ENCODE results near the gene VWA5B2. TPM values are rescaled to one million over a fixed set of nuclear protein-coding genes. Genes with fewer than 3 reads are reported as not detected.

The VWA5B2 gene
- total and polyA plus RNA-seq, 2 of the 4 experiments (the other 2 are of a cell fraction), result not detected

- no peak for ATAC-seq (ENCODE audit: low read depth)
- H2BK20ac ChIP-seq (ENCODE audit: low read depth, low read length), result no peak overlapping the region
- BruUV-seq (replicated peaks), result no TSS peak
- no peak overlapping the region for H2AK5ac ChIP-seq (ENCODE audit: low read depth, low read length)
- no peak overlapping the region for H2AFZ ChIP-seq (replicated peaks; ENCODE audit: low read length, poor library complexity)
- H3K4ac ChIP-seq (ENCODE audit: low read depth, low read length), result no peak overlapping the region
- H4K91ac ChIP-seq (ENCODE audit: insufficient read depth, low read depth, low read length), result no peak overlapping the region
- no peak overlapping the region for H3K4me3 ChIP-seq (ENCODE audit: insufficient read depth, low read depth, low read length)
- H3K14ac ChIP-seq (replicated peaks; ENCODE audit: low read depth, low read length), result no peak overlapping the region
- ChIA-PET CTCF (interaction anchor here (3.1 kb wide), 1 partner anchor 11 kb away, joined by 10 read pairs; no protein-coding TSS in a partner anchor), POLR2A (ENCODE audit: unreplicated experiment) (no interaction called here)
- WGBS, 2 experiments (ENCODE audit: extremely low coverage in 2 of 2, insufficient read length in 1 of 2), result 43% methylated on average over 3 of the region's 13 CpGs; no CpG with 5 or more reads in 1 of the 2 experiments
- H4K5ac ChIP-seq (ENCODE audit: low read depth, low read length), result no peak overlapping the region
- dilution Hi-C loops (cut with HindIII; ENCODE audit: low sequenced_read_pairs, unreplicated experiment), result no loop called here
- H3K79me1 ChIP-seq (ENCODE audit: low read depth in 1 of 2, low read length in 2 of 2), result no peaks in the 10 kb centered on the region
- no peak overlapping the region for H3K18ac ChIP-seq (ENCODE audit: low read depth, low read length)
- no peak overlapping the region for H2BK120ac ChIP-seq (ENCODE audit: low read depth, low read length)
- H3K4me1 ChIP-seq (ENCODE audit: control insufficient read depth, insufficient read depth, low read length), result no peaks in the 10 kb centered on the region
- no peak overlapping the region for H3K4me2 ChIP-seq (ENCODE audit: low read depth, low read length)
- H3K36me3 ChIP-seq (ENCODE audit: control insufficient read depth, insufficient read depth, low read length), result peaks cover 11% of the 10 kb centered on the region
- intact Hi-C loops (cut with micrococcal nuclease), result no loop called here
- no peak overlapping the region for H2AK9ac ChIP-seq (replicated peaks; ENCODE audit: low read depth, low read length, poor library complexity)
- H3K9me1 ChIP-seq (ENCODE audit: insufficient read depth, low read length), result no peaks in the 10 kb centered on the region
- no peak for DNase-seq
- no peak overlapping the region for H3K23ac ChIP-seq (ENCODE audit: low read depth, low read length)
- H3K9me3 ChIP-seq (ENCODE audit: control insufficient read depth, insufficient read depth, low read length), result no peaks in the 10 kb centered on the region
- no peak overlapping the region for H4K8ac ChIP-seq (ENCODE audit: low read depth in 2 of 2, low read length in 2 of 2)
- no peak overlapping the region for H2BK15ac ChIP-seq (ENCODE audit: low read depth, low read length)
- no peak overlapping the region for H3K9ac ChIP-seq (ENCODE audit: low read depth, low read length)
- in situ Hi-C loops (cut with MboI; ENCODE audit: low sequenced_read_pairs), result no loop called here
- H4K20me1 ChIP-seq (ENCODE audit: insufficient read depth, low read length), result peaks cover 14% of the 10 kb centered on the region
- H3K27ac ChIP-seq (ENCODE audit: insufficient read depth, low read length), result no peak overlapping the region
- TF ChIP-seq ELK1 (IDR thresholded peaks at IDR 0.05; ENCODE audit: borderline replicate concordance, low read depth, low read length) (no peak), SMC3 (IDR thresholded peaks at IDR 0.05; ENCODE audit: low read depth, low read length) (no peak), RAD21 (IDR thresholded peaks at IDR 0.05; ENCODE audit: low read length) (no peak), USF2 (IDR thresholded peaks at IDR 0.05; ENCODE audit: low read depth, low read length) (no peak), CTCF (conservative IDR thresholded peaks at IDR 0.05; ENCODE audit: low read depth, low read length) (no peak), MAFK (IDR thresholded peaks at IDR 0.05; ENCODE audit: low read depth, low read length) (no peak), BHLHE40 (IDR thresholded peaks at IDR 0.05; ENCODE audit: low read depth, low read length) (no peak), CEBPB (IDR thresholded peaks at IDR 0.05; ENCODE audit: low read depth, low read length) (no peak), RCOR1 (IDR thresholded peaks at IDR 0.05; ENCODE audit: insufficient replicate concordance, low read length) (no peak), FOS (IDR thresholded peaks at IDR 0.05; ENCODE audit: low read depth, low read length) (no peak), RFX5 (IDR thresholded peaks at IDR 0.05; ENCODE audit: low read depth, low read length) (no peak), POLR2A (IDR thresholded peaks at IDR 0.05; ENCODE audit: low read depth, low read length) (no peak), MAZ (IDR thresholded peaks at IDR 0.05; ENCODE audit: borderline replicate concordance, low read depth, low read length) (no peak), NFE2L2 (IDR thresholded peaks at IDR 0.05; ENCODE audit: low read depth, low read length) (no peak), CHD1 (IDR thresholded peaks at IDR 0.05; ENCODE audit: low read depth, low read length) (no peak), MXI1 (IDR thresholded peaks at IDR 0.05; ENCODE audit: borderline replicate concordance, low read depth, low read length) (no peak)
- H3K27me3 ChIP-seq (ENCODE audit: control insufficient read depth, insufficient read depth, low read length), result peaks cover 14% of the 10 kb centered on the region; the same call in 1 of the 2 replicates
- H2BK5ac ChIP-seq (ENCODE audit: low read depth, low read length, poor library complexity, severe bottlenecking), result no peak overlapping the region
- H3K56ac ChIP-seq (ENCODE audit: extremely low read depth, insufficient read depth, low read length), result no peak overlapping the region
Measured at GRCh38 chr3:184238246-184238818, 8.9 kb downstream of the VWA5B2 start.
